ENCODE results near the gene PAX2. TPM values are rescaled to one million over a fixed set of nuclear protein-coding genes. Genes with fewer than 3 reads are reported as not detected.

PAX2 gene
- total and polyA plus RNA-seq, 7 experiments from 2014 or later, result not detected

GRCh38 chr10:100876585-100877460, 131.4 kb downstream of the PAX2 start:
- DNase-seq (no peak), ATAC-seq (no peak)
- Histone ChIP-seq H3K4me3 (ENCODE audit: low read length) (no peak overlapping the region), H3K4me1 (ENCODE audit: control insufficient read depth in 2 of 2, insufficient read depth in 2 of 2, low read length in 2 of 2) (no peaks in the 10 kb centered on the region), H3K9me3 (ENCODE audit: control insufficient read depth in 2 of 3, low read length in 3 of 3) (no peaks in the 10 kb centered on the region), H3K36me3 (ENCODE audit: control insufficient read depth in 2 of 3, insufficient read depth in 3 of 3, low read length in 3 of 3) (no peaks in the 10 kb centered on the region), H3K27me3 (ENCODE audit: control insufficient read depth in 2 of 2, insufficient read depth in 2 of 2, low read length in 2 of 2) (no peaks in the 10 kb centered on the region), H3K27ac (ENCODE audit: low read depth, low read length) (no peak overlapping the region)
- Mint-ChIP-seq H3K27me3 (peaks cover 0 to 23% (median 13%) of the 10 kb centered on the region in 5 donors), H3K4me1 (peaks cover 0 to 4% (median 0%) of the 10 kb centered on the region in 7 donors), H3K27ac (no peak overlapping the region), H3K9me3 (no peaks in the 10 kb centered on the region), H3K36me3 (no peaks in the 10 kb centered on the region), H3K4me3 (no peak overlapping the region)
- POLR2A ChIA-PET, result no interaction called here
- intact Hi-C loops (cut with micrococcal nuclease), result no loop called here
- CTCF ChIA-PET, result no interaction called here

GRCh38 chr10:100877461-100877850, 132.1 kb downstream of the PAX2 start:
- Mint-ChIP-seq H3K27ac (no peak overlapping the region), H3K9me3 (no peaks in the 10 kb centered on the region), H3K36me3 (no peaks in the 10 kb centered on the region), H3K27me3 (peaks cover 0 to 23% (median 13%) of the 10 kb centered on the region in 5 donors), H3K4me1 (peaks cover 0 to 6% (median 0%) of the 10 kb centered on the region in 7 donors), H3K4me3 (no peak overlapping the region)
- Histone ChIP-seq H3K4me3 (ENCODE audit: low read length) (no peak overlapping the region), H3K27me3 (ENCODE audit: control insufficient read depth in 2 of 2, insufficient read depth in 2 of 2, low read length in 2 of 2) (no peaks in the 10 kb centered on the region), H3K4me1 (ENCODE audit: control insufficient read depth in 2 of 2, insufficient read depth in 2 of 2, low read length in 2 of 2) (no peaks in the 10 kb centered on the region), H3K9me3 (ENCODE audit: control insufficient read depth in 2 of 3, low read length in 3 of 3) (no peaks in the 10 kb centered on the region), H3K27ac (ENCODE audit: low read depth, low read length) (no peak overlapping the region), H3K36me3 (ENCODE audit: control insufficient read depth in 2 of 3, insufficient read depth in 3 of 3, low read length in 3 of 3) (no peaks in the 10 kb centered on the region)
- intact Hi-C loops (cut with micrococcal nuclease), result no loop called here
- no peak for ATAC-seq
- DNase-seq, result no peak
- POLR2A ChIA-PET, result no interaction called here
- CTCF ChIA-PET, result no interaction called here

- Mint-ChIP-seq H3K27me3 (peaks cover 0 to 23% (median 9%) of the 10 kb centered on the region in 5 donors), H3K9me3 (no peaks in the 10 kb centered on the region), H3K4me3 (no peak overlapping the region), H3K4me1 (peaks cover 0 to 6% (median 0%) of the 10 kb centered on the region in 7 donors), H3K36me3 (no peaks in the 10 kb centered on the region), H3K27ac (peak overlapping the region in 1 of 9 donors; percentile 56)
- Histone ChIP-seq H3K9me3 (ENCODE audit: control insufficient read depth in 2 of 3, low read length in 3 of 3) (no peaks in the 10 kb centered on the region), H3K4me1 (ENCODE audit: control insufficient read depth in 2 of 2, insufficient read depth in 2 of 2, low read length in 2 of 2) (no peaks in the 10 kb centered on the region), H3K27me3 (ENCODE audit: control insufficient read depth in 2 of 2, insufficient read depth in 2 of 2, low read length in 2 of 2) (no peaks in the 10 kb centered on the region), H3K36me3 (ENCODE audit: control insufficient read depth in 2 of 3, insufficient read depth in 3 of 3, low read length in 3 of 3) (no peaks in the 10 kb centered on the region), H3K4me3 (ENCODE audit: low read length) (no peak overlapping the region), H3K27ac (ENCODE audit: low read depth, low read length) (no peak overlapping the region)
- ChIA-PET POLR2A (no interaction called here), CTCF (interaction anchor here (1.1 kb wide), 1 partner anchor 316 kb away, joined by 4 read pairs; no protein-coding TSS in a partner anchor)
- DNase-seq (peak in 2 of 9 donors; percentile 7 to 26), ATAC-seq (no peak)
- intact Hi-C loops (cut with micrococcal nuclease), result loop anchor here (1.0 to 2.0 kb wide), 3 partner anchors 208 to 316 kb away; no protein-coding TSS in a partner anchor
Measured at GRCh38 chr10:100878291-100878910, 133.0 kb downstream of the PAX2 start.

Other genes starting within 250 kb of the PAX2 start
- gene SEC31B, start 225.7 kb upstream of the PAX2 start, total RNA-seq, result 100 to 1,000 TPM in 1 of 5 experiments, 10 to 100 TPM in 4; 61.7 to 295 (median 65.1) TPM
- 1 to 10 TPM; 1.1 to 1.8 TPM for gene SEC31B, start 225.7 kb upstream of the PAX2 start, polyA plus RNA-seq
- 100 to 1,000 TPM; 137 to 304 (median 142) TPM for gene NDUFB8, start 215.7 kb upstream of the PAX2 start, total RNA-seq
- gene NDUFB8, start 215.7 kb upstream of the PAX2 start, polyA plus RNA-seq, result 100 to 1,000 TPM; 390 to 554 TPM
- gene HIF1AN, start 209.6 kb upstream of the PAX2 start, total RNA-seq, result 10 to 100 TPM; 43.3 to 74.9 (median 54.8) TPM
- gene HIF1AN, start 209.6 kb upstream of the PAX2 start, polyA plus RNA-seq, result 10 to 100 TPM; 24.0 to 28.8 TPM
- gene SLF2, start 167.4 kb downstream of the PAX2 start, total RNA-seq, result 10 to 100 TPM; 20.1 to 43.7 (median 38.8) TPM
- gene SLF2, start 167.4 kb downstream of the PAX2 start, polyA plus RNA-seq, result 10 to 100 TPM; 10.9 to 11.5 TPM
- 1 to 10 TPM in 3 of 5 experiments, under 1 TPM in 2; 0.78 to 1.7 (median 1.2) TPM for gene SEMA4G, start 223.9 kb downstream of the PAX2 start, total RNA-seq
- gene SEMA4G, start 223.9 kb downstream of the PAX2 start, polyA plus RNA-seq, result under 1 TPM; 0.24 to 0.52 TPM
- 10 to 100 TPM; 35.8 to 74.5 (median 46.5) TPM for gene MRPL43, start 241.9 kb downstream of the PAX2 start, total RNA-seq
- gene MRPL43, start 241.9 kb downstream of the PAX2 start, polyA plus RNA-seq, result 100 to 1,000 TPM; 143 to 149 TPM
- 10 to 100 TPM in 3 of 5 experiments, 1 to 10 TPM in 2; 5.8 to 17.3 (median 14.8) TPM for gene TWNK, start 242.0 kb downstream of the PAX2 start, total RNA-seq
- gene TWNK, start 242.0 kb downstream of the PAX2 start, polyA plus RNA-seq, result 10 to 100 TPM; 10.0 to 18.9 TPM